Glomerular visceral epithelial cell (primary cell): ENCODE data around the gene CREB3L1.

Source experiments
- DNase-seq: peaks from one replicate; pipeline ENCODE4 v3.0.0-alpha.2; 2016; ENCODE audit errors: extremely low spot score

CREB3L1 gene

GRCh38 chr11:46322759-46323158, 45.3 kb downstream of the CREB3L1 start:
- no peak for DNase-seq

- DNase-seq: no peak
These were observed 49.5 kb downstream of the CREB3L1 start for GRCh38 chr11:46326813-46327416.

- DNase-seq: no peak
These were observed 50.4 kb downstream of the CREB3L1 start for GRCh38 chr11:46327829-46328228.

GRCh38 chr11:46330154-46330553, 52.7 kb downstream of the CREB3L1 start:
- DNase-seq: no peak

- no peak for DNase-seq
These were observed 53.3 kb downstream of the CREB3L1 start for GRCh38 chr11:46330563-46331281.

GRCh38 chr11:46331282-46331984, 54.0 kb downstream of the CREB3L1 start:
- DNase-seq: no peak

- no peak for DNase-seq
These were observed 54.7 kb downstream of the CREB3L1 start for GRCh38 chr11:46332093-46332567.

GRCh38 chr11:46332568-46333393, 55.3 kb downstream of the CREB3L1 start:
- DNase-seq: no peak

GRCh38 chr11:46333394-46333947, 56.0 kb downstream of the CREB3L1 start:
- DNase-seq: no peak

GRCh38 chr11:46334211-46334610, 56.7 kb downstream of the CREB3L1 start:
- DNase-seq: no peak

- DNase-seq: no peak
These were observed 57.8 kb downstream of the CREB3L1 start for GRCh38 chr11:46335271-46335670.

- no peak for DNase-seq
These were observed 58.6 kb downstream of the CREB3L1 start for GRCh38 chr11:46335890-46336562.

- no peak for DNase-seq
These were observed 59.2 kb downstream of the CREB3L1 start for GRCh38 chr11:46336563-46337180.

- DNase-seq: no peak
These were observed 60.3 kb downstream of the CREB3L1 start for GRCh38 chr11:46337626-46338345.

- DNase-seq: no peak
These were observed 61.1 kb downstream of the CREB3L1 start for GRCh38 chr11:46338636-46338987.

GRCh38 chr11:46338988-46339666, 61.7 kb downstream of the CREB3L1 start:
- no peak for DNase-seq

- DNase-seq: no peak
These were observed 62.4 kb downstream of the CREB3L1 start for GRCh38 chr11:46339816-46340215.

GRCh38 chr11:46341454-46341853, 64.0 kb downstream of the CREB3L1 start:
- no peak for DNase-seq

- no peak for DNase-seq
These were observed 64.8 kb downstream of the CREB3L1 start for GRCh38 chr11:46342239-46342638.
